B cell (primary cell): ENCODE measurements around the gene DUSP7. TPM values are rescaled to one million over a fixed set of nuclear protein-coding genes. Genes with fewer than 3 reads are reported as not detected.
A peak's percentile ranks its signal among the peaks of the same experiment; 100 is the strongest.

Experiments used
- ATAC-seq: fragments of 200-7000 bp; cut with Tn5 transposase; one replicate; pipeline ENCODE4 v1.10.0; 2021; ENCODE audit warnings: low read depth, mild to moderate bottlenecking, moderate number of reproducible peaks, moderate library complexity
- CTCF ChIA-PET: fragments of 350-600 bp; sonication (Branson Sonifier 250); formaldehyde crosslinking; loops from one replicate; lab custom pipeline; 2021; ENCODE audit warnings: antibody characterized with exemption, inconsistent platforms; lab: Charles Lee
- POLR2A ChIA-PET: fragments of 350-600 bp; sonication (Branson Sonifier 250); formaldehyde crosslinking; loops from one replicate; lab custom pipeline; 2021; ENCODE audit warnings: antibody characterized with exemption; lab: Charles Lee
- DNase-seq: peaks from one replicate; pipeline ENCODE4 v3.0.0; 2013
- H2AFZ ChIP-seq: 2 replicates; pipeline ENCODE4 v1.6.1; 2012; ENCODE audit warnings: mild to moderate bottlenecking, low read depth, low read length; ENCODE audit not compliant: insufficient read depth, poor library complexity, severe bottlenecking
- H3K27ac ChIP-seq, 2 donors: 1 replicate in 1 of 2; 2 replicates in 1 of 2; pipeline ENCODE4 v1.5.1; 2012 to 2013; ENCODE audit warnings: low read length in 2 of 2, mild to moderate bottlenecking in 2 of 2, moderate library complexity in 1 of 2
- H3K27me3 ChIP-seq, 4 experiments: fragments of 200-600 bp in 1 of 4; sonication (generic) in 1 of 4; replicated peaks in 1 of 4; 1 replicate in 2 of 4; 2 replicates in 2 of 4; pipeline versions ENCODE4 v1.6.1 to v1.7.0; 2013 to 2016; ENCODE audit warnings: low read length in 3 of 4, mild to moderate bottlenecking in 2 of 4, mixed read lengths in 1 of 4, moderate library complexity in 1 of 4; ENCODE audit not compliant: insufficient read depth in 4 of 4, control insufficient read depth in 3 of 4; ENCODE audit errors: control extremely low read depth in 1 of 4
- H3K36me3 ChIP-seq, 2 experiments: replicated peaks in 1 of 2; 1 replicate in 1 of 2; 2 replicates in 1 of 2; pipeline versions ENCODE4 v1.6.1 to v1.7.1; 2013; ENCODE audit warnings: low read length in 1 of 2; ENCODE audit not compliant: insufficient read depth in 2 of 2, control insufficient read depth in 1 of 2; ENCODE audit errors: control extremely low read depth in 1 of 2, extremely low read depth in 1 of 2
- H3K4me1 ChIP-seq, 2 donors: fragments of 200-600 bp in 1 of 2; sonication (generic) in 1 of 2; 1 replicate in 1 of 2; 2 replicates in 1 of 2; pipeline versions ENCODE4 v1.5.1 to v1.6.1; 2013 to 2017; ENCODE audit warnings: low read length in 2 of 2; ENCODE audit not compliant: control insufficient read depth in 2 of 2, insufficient read depth in 2 of 2
- H3K4me2 ChIP-seq: replicated peaks from 2 replicates; pipeline ENCODE3; 2012; ENCODE audit warnings: mild to moderate bottlenecking, low read depth, low read length; ENCODE audit not compliant: poor library complexity, severe bottlenecking
- H3K4me3 ChIP-seq, 5 experiments: fragments of 200-600 bp in 1 of 5; sonication (generic) in 1 of 5; 1 replicate in 3 of 5; 2 replicates in 2 of 5; pipeline versions ENCODE4 v1.5.1 to v1.7.0; 2011 to 2016; ENCODE audit warnings: low read length in 4 of 5, mild to moderate bottlenecking in 4 of 5, low read depth in 2 of 5, control low read depth in 1 of 5, moderate library complexity in 1 of 5; ENCODE audit not compliant: insufficient read depth in 1 of 5; ENCODE audit errors: control extremely low read depth in 1 of 5, extremely low read depth in 1 of 5
- H3K79me2 ChIP-seq: fragments of 200-600 bp; sonication (generic); one replicate; pipeline ENCODE4 v1.6.0; 2016; ENCODE audit warnings: low read length; ENCODE audit not compliant: control insufficient read depth, insufficient read depth
- H3K9ac ChIP-seq: fragments of 200-600 bp; sonication (generic); 2 replicates; pipeline ENCODE4 v1.6.1; 2017; ENCODE audit warnings: mild to moderate bottlenecking, low read length, moderate library complexity
- H3K9me3 ChIP-seq, 3 donors: one replicate each; pipeline versions ENCODE4 v1.6.1 to v1.7.1; 2013; ENCODE audit warnings: low read length in 2 of 3; ENCODE audit not compliant: control insufficient read depth in 2 of 3, insufficient read depth in 1 of 3; ENCODE audit errors: control extremely low read depth in 1 of 3
- H4K20me1 ChIP-seq: 2 replicates; pipeline ENCODE4 v1.6.0; 2012; ENCODE audit warnings: mild to moderate bottlenecking, low read length; ENCODE audit not compliant: insufficient read depth, control insufficient read depth, poor library complexity, severe bottlenecking
- H3K27ac Mint-ChIP-seq: one replicate; pipeline ENCODE4 v1.8.0; 2021; ENCODE audit warnings: mixed read lengths
- H3K27me3 Mint-ChIP-seq: one replicate; pipeline ENCODE4 v1.8.0; 2021; ENCODE audit warnings: mixed read lengths
- H3K4me1 Mint-ChIP-seq: one replicate; pipeline ENCODE4 v1.8.0; 2021; ENCODE audit warnings: mixed read lengths
- H3K4me3 Mint-ChIP-seq: one replicate; pipeline ENCODE4 v1.8.0; 2021; ENCODE audit warnings: mixed read lengths
- H3K9me3 Mint-ChIP-seq: one replicate; pipeline ENCODE4 v1.8.0; 2022; ENCODE audit warnings: mixed read lengths; ENCODE audit not compliant: insufficient read depth
- EZH2 ChIP-seq: IDR thresholded peaks from 2 replicates; pipeline ENCODE4 v1.6.1; 2012; ENCODE audit warnings: borderline replicate concordance, low read depth, mild to moderate bottlenecking, moderate library complexity, low read length; ENCODE audit not compliant: insufficient read depth, poor library complexity, severe bottlenecking
- WGBS: methylation state at CpG from one replicate; pipeline ENCODE4 v1.1.5; 2013; ENCODE audit warnings: missing lambda C conversion rate; ENCODE audit not compliant: insufficient coverage; 5-methylcytosine and 5-hydroxymethylcytosine counted together
- intact Hi-C: fragments of 100-400 bp; cut with micrococcal nuclease; formaldehyde crosslinking; loops from one replicate; pipeline ENCODE4 v1.10.0; 2022
- polyA plus RNA-seq: library from polyadenylated mRNA; depleted of rRNA; stranded (reverse); fragments of >200 nt; gene quantifications from 2 replicates; pipeline ENCODE4 v1.2.3, GENCODE V29; 2012
- total RNA-seq, 2 donors: library from RNA; stranded (reverse); fragments of 120-200 nt in 1 of 2; gene quantifications; 1 replicate in 1 of 2; 2 replicates in 1 of 2; pipeline versions ENCODE4 v1.2.3 to v1.2.4, GENCODE V29; 2013 to 2022
- TF ChIP-seq, protein P1 (sequence below): fragments of 200-600 bp; IDR thresholded peaks from one replicate; pipeline ENCODE4 v1.8.0; 2022; ENCODE audit warnings: antibody characterized with exemption, mild to moderate bottlenecking

Gene DUSP7
- total and polyA plus RNA-seq, 2 donors (not counting 1 experiment from before 2014, with no cell fraction given) = 5.1 to 6.9 TPM

DNA sequence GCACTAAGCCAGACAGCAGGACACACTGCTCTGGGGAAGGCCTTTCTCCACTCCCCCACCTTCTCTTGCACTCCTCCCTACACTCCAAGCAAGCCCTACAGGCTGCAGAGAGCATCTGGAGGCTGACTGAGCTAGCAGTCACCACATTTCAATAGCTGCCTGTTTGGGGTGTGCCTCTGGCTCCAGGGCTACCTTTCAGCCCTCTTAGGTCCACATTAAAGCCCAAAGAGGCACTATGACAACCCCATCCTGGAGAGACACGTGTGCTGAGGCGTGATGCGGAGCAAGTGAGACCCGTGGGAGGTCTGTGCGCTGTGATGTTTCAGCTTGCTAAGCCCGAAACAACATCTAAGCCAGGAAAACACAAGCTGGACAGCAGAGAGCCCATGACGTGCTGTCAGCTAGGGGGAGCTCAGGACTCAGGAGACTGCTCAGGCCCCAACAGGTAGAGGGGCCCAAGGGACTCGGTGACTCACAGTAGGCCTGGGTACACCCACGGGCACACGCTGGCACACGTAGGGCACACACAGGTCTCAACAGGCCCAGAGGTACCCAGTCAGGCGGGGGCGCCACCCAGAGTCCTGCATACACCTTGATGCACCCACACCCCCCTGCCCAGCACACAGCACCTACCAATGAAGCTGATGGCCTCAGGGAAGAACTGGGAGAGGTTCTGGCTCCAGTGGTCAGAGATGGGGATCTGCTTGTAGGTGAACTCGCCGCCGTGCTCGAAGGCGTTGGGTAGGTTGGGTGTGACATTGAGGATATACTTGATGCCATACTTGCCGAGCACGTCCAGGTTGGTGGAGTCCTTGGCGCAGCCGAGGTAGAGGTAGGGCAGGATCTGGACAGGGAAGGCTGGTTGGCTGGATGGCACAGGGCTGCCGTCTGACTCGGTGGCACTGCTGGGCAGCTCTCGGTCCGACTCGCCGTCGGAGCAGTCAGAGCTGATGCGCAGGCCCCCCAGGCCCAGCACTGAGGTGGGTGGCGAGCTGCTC, 2.8 kb downstream of the DUSP7 start:
- Histone ChIP-seq H3K79me2 (no peaks in the 10 kb centered on the region), H3K36me3 (peaks cover 0 to 13% of the 10 kb centered on the region in 2 experiments), H3K27me3 (no peaks in the 10 kb centered on the region), H3K4me1 (peaks cover 47 to 60% of the 10 kb centered on the region in 2 donors), H3K4me2 (peak overlapping the region; percentile 96), H3K9ac (peak overlapping the region; percentile 54), H3K9me3 (no peaks in the 10 kb centered on the region), H3K4me3 (peak overlapping the region in 3 of 5 experiments; percentile 20 to 36 (median 26)), H2AFZ (peak overlapping the region; percentile 81), H3K27ac (peak overlapping the region; percentile 55 to 71), H4K20me1 (no peaks in the 10 kb centered on the region)
- ChIA-PET POLR2A (interaction anchor here (0.6 kb wide), 1 partner anchor 223 kb away, joined by 3 read pairs; no protein-coding TSS in a partner anchor), CTCF (interaction anchor here (1.1 to 3.7 kb wide), 11 partner anchors 10 to 167 kb away, joined by 3 to 31 read pairs (median 5); partner anchors contain the start of gene RPL29)
- peak; percentile 55 for DNase-seq
- peak overlapping the region; percentile 91 for H3K27ac Mint-ChIP-seq
- peaks cover 49% of the 10 kb centered on the region for H3K4me1 Mint-ChIP-seq
- intact Hi-C loops = loop anchor here (1.0 to 10.0 kb wide), 3 partner anchors 91 to 481 kb away; partner anchors contain the start of genes NT5DC2, TLR9 and UQCC5
- no peaks in the 10 kb centered on the region for H3K9me3 Mint-ChIP-seq
- 74% methylated on average over 27 of the region's 31 CpGs for WGBS
- no peaks in the 10 kb centered on the region for H3K27me3 Mint-ChIP-seq
- ATAC-seq = no peak
- H3K4me3 Mint-ChIP-seq = peak overlapping the region; percentile 72
- TF ChIP-seq, protein P1, sequence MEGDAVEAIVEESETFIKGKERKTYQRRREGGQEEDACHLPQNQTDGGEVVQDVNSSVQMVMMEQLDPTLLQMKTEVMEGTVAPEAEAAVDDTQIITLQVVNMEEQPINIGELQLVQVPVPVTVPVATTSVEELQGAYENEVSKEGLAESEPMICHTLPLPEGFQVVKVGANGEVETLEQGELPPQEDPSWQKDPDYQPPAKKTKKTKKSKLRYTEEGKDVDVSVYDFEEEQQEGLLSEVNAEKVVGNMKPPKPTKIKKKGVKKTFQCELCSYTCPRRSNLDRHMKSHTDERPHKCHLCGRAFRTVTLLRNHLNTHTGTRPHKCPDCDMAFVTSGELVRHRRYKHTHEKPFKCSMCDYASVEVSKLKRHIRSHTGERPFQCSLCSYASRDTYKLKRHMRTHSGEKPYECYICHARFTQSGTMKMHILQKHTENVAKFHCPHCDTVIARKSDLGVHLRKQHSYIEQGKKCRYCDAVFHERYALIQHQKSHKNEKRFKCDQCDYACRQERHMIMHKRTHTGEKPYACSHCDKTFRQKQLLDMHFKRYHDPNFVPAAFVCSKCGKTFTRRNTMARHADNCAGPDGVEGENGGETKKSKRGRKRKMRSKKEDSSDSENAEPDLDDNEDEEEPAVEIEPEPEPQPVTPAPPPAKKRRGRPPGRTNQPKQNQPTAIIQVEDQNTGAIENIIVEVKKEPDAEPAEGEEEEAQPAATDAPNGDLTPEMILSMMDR = no peak
- TF ChIP-seq EZH2 = no peak
